TTC549 (cell line): ENCODE results near the gene SH2D1B.
A peak's percentile ranks its signal among the peaks of the same experiment; 100 is the strongest.
"Not testable (repeated sequence)": the region's sequence is repeated elsewhere in the genome, so short reads cannot be mapped to it uniquely, and the experiment has no call there.

ENCODE experiments used
- FAIRE-seq: peaks from 2 replicates; lab custom pipeline; 2012; peaks lifted over from hg19 to GRCh38; lab: Jason Lieb, UNC

The SH2D1B gene

GRCh38 chr1:162361349-162361748, 50.6 kb downstream of the SH2D1B start:
- no peak for FAIRE-seq

GRCh38 chr1:162360874-162361260, 51.1 kb downstream of the SH2D1B start:
- FAIRE-seq: no peak

GRCh38 chr1:162360237-162360873, 51.6 kb downstream of the SH2D1B start:
- no peak for FAIRE-seq

GRCh38 chr1:162359523-162360236, 52.3 kb downstream of the SH2D1B start:
- FAIRE-seq: no peak

GRCh38 chr1:162358928-162359327, 53.0 kb downstream of the SH2D1B start:
- FAIRE-seq: no peak

GRCh38 chr1:162357681-162358266, 54.2 kb downstream of the SH2D1B start:
- FAIRE-seq: peak; percentile 73

GRCh38 chr1:162353702-162354101, 58.2 kb downstream of the SH2D1B start:
- no peak for FAIRE-seq

GRCh38 chr1:162353078-162353477, 58.9 kb downstream of the SH2D1B start:
- no peak for FAIRE-seq

GRCh38 chr1:162351874-162352273, 60.1 kb downstream of the SH2D1B start:
- not testable (repeated sequence) for FAIRE-seq

- no peak for FAIRE-seq
Observed at GRCh38 chr1:162351246-162351842, 60.6 kb downstream of the SH2D1B start.

- no peak for FAIRE-seq
Observed at GRCh38 chr1:162349635-162350330, 62.2 kb downstream of the SH2D1B start.

GRCh38 chr1:162347281-162347680, 64.7 kb downstream of the SH2D1B start:
- no peak for FAIRE-seq
